Lung (tissue), 12 donors: Measurements from ENCODE around the gene SLC49A3. TPM values are rescaled to one million over a fixed set of nuclear protein-coding genes. Genes with fewer than 3 reads are reported as not detected.

ENCODE experiments used
- ATAC-seq: fragments of 200-7000 bp; cut with Tn5 transposase; one replicate; pipeline ENCODE4 v1.9.1; 2020; ENCODE audit warnings: moderate number of reproducible peaks; ENCODE audit not compliant: insufficient read depth, low FRiP score
- DNase-seq, 3 donors: peaks; one replicate each; pipeline ENCODE4 v3.0.0-alpha.2; 2013 to 2017
- H3K27ac ChIP-seq, 2 donors: one replicate each; pipeline ENCODE4 v1.5.1; 2013; ENCODE audit warnings: mild to moderate bottlenecking in 2 of 2, moderate library complexity in 2 of 2, control low read depth in 1 of 2, inconsistent platforms in 1 of 2, low read depth in 1 of 2, low read length in 1 of 2
- H3K27me3 ChIP-seq, 3 donors: one replicate each; pipeline ENCODE4 v1.5.1; 2013; ENCODE audit warnings: low read length in 2 of 3; ENCODE audit not compliant: control insufficient read depth in 3 of 3, insufficient read depth in 3 of 3
- H3K36me3 ChIP-seq, 4 donors: one replicate each; pipeline ENCODE4 v1.5.1; 2013; ENCODE audit warnings: low read length in 4 of 4, mild to moderate bottlenecking in 1 of 4, moderate library complexity in 1 of 4; ENCODE audit not compliant: control insufficient read depth in 4 of 4, insufficient read depth in 4 of 4
- H3K4me1 ChIP-seq, 5 donors: one replicate each; pipeline ENCODE4 v1.5.1; 2013; ENCODE audit warnings: low read length in 5 of 5, mild to moderate bottlenecking in 2 of 5, moderate library complexity in 1 of 5; ENCODE audit not compliant: control insufficient read depth in 5 of 5, insufficient read depth in 5 of 5
- H3K4me3 ChIP-seq: one replicate; pipeline ENCODE4 v1.5.1; 2013; ENCODE audit warnings: mild to moderate bottlenecking, control low read depth, moderate library complexity
- H3K9ac ChIP-seq, 2 donors: one replicate each; pipeline ENCODE4 v1.5.1; 2013; ENCODE audit warnings: low read length in 2 of 2, control low read depth in 1 of 2; ENCODE audit not compliant: insufficient read depth in 1 of 2
- H3K9me3 ChIP-seq, 4 donors: one replicate each; pipeline ENCODE4 v1.5.1; 2013; ENCODE audit warnings: low read length in 3 of 4, mild to moderate bottlenecking in 1 of 4, moderate library complexity in 1 of 4; ENCODE audit not compliant: control insufficient read depth in 4 of 4, insufficient read depth in 3 of 4
- CTCF ChIP-seq: IDR thresholded peaks from 2 replicates; pipeline ENCODE4 v1.5.1; 2012; ENCODE audit warnings: mild to moderate bottlenecking; ENCODE audit errors: control extremely low read depth, extremely low read depth
- WGBS, 2 donors: extraction: QIAGEN DNeasy Blood & Tissue Kit; methylation state at CpG; one replicate each; pipeline ENCODE4 v1.1.7; 2013; 5-methylcytosine and 5-hydroxymethylcytosine counted together
- polyA plus RNA-seq, 2 donors: library from polyadenylated mRNA; stranded (reverse); fragments of 200-250 nt; gene quantifications; one replicate each; pipeline ENCODE4 v1.2.1, GENCODE V29; 2013
- total RNA-seq, 2 donors: library from RNA; depleted of rRNA in 1 of 2; stranded (reverse); fragments of >200 nt in 1 of 2; gene quantifications; one replicate each; pipeline ENCODE4 v1.2.1, GENCODE V29; 2014 to 2021
- donor health status: control.
- donor health status: control.
- donor health status: Bipolar disorder and iron deficiency.
- donor health status: healthy.
- donor health status: DM: yes; HTN: yes; CAD: no.

SLC49A3 gene
- total and polyA plus RNA-seq, 4 donors = 8.2 to 35.1 (median 17.7) TPM

GRCh38 chr4:703336-704197, 14.6 kb upstream of the SLC49A3 start:
- no peaks in the 10 kb centered on the region for H3K27me3 ChIP-seq
- TF ChIP-seq CTCF = no peak
- H3K9me3 ChIP-seq = no peaks in the 10 kb centered on the region
- H3K36me3 ChIP-seq = no peaks in the 10 kb centered on the region
- ATAC-seq (no peak), DNase-seq (no peak)
- WGBS, 2 donors = 89 to 90% methylated on average over 9 to 10 of the region's 10 CpGs
- H3K4me1 ChIP-seq = peaks cover 4 to 21% (median 10%) of the 10 kb centered on the region in 5 donors
- no peak overlapping the region for H3K9ac ChIP-seq
- no peak overlapping the region for H3K4me3 ChIP-seq
- no peak overlapping the region for H3K27ac ChIP-seq

GRCh38 chr4:702618-703048, 13.7 kb upstream of the SLC49A3 start:
- Histone ChIP-seq H3K27me3 (no peaks in the 10 kb centered on the region), H3K9me3 (no peaks in the 10 kb centered on the region), H3K27ac (no peak overlapping the region), H3K36me3 (no peaks in the 10 kb centered on the region), H3K9ac (no peak overlapping the region), H3K4me3 (no peak overlapping the region), H3K4me1 (peaks cover 0 to 14% (median 6%) of the 10 kb centered on the region in 5 donors)
- TF ChIP-seq CTCF = no peak
- 70 to 78% methylated on average over 7 of the region's 7 CpGs for WGBS, 2 donors
- DNase-seq (no peak), ATAC-seq (no peak)

- H3K36me3 ChIP-seq = no peaks in the 10 kb centered on the region
- H3K9me3 ChIP-seq = no peaks in the 10 kb centered on the region
- H3K27ac ChIP-seq = no peak overlapping the region
- H3K4me1 ChIP-seq = peaks cover 0 to 8% (median 0%) of the 10 kb centered on the region in 5 donors
- no peaks in the 10 kb centered on the region for H3K27me3 ChIP-seq
- TF ChIP-seq CTCF = no peak
- no peak for ATAC-seq
- no peak for DNase-seq
- H3K9ac ChIP-seq = no peak overlapping the region
- WGBS, 2 donors = 85 to 88% methylated on average over 16 of the region's 16 CpGs
- H3K4me3 ChIP-seq = no peak overlapping the region
Observed at GRCh38 chr4:700587-701264, 11.8 kb upstream of the SLC49A3 start.
